Fibroblast of lung (primary cell): ENCODE data around the gene RBPJL. TPM values are rescaled to one million over a fixed set of nuclear protein-coding genes. Genes with fewer than 3 reads are reported as not detected.
A peak's percentile ranks its signal among the peaks of the same experiment; 100 is the strongest.

Source experiments
- DNase-seq, 2 donors: peaks; one replicate each; pipeline versions ENCODE4 v3.0.0 to v3.0.0-alpha.2; 2010; ENCODE audit warnings: low read depth in 2 of 2
- H2AFZ ChIP-seq: 2 replicates; pipeline ENCODE4 v1.5.1; 2012; ENCODE audit warnings: low read length, control low read depth, inconsistent platforms
- H3K27ac ChIP-seq: 2 replicates; pipeline ENCODE4 v1.5.1; 2011; ENCODE audit warnings: low read length, control low read depth; ENCODE audit not compliant: insufficient read depth
- H3K27me3 ChIP-seq: 2 replicates; pipeline ENCODE4 v1.5.1; 2011; ENCODE audit warnings: mild to moderate bottlenecking, low read length; ENCODE audit not compliant: control insufficient read depth, insufficient read depth
- H3K36me3 ChIP-seq: 2 replicates; pipeline ENCODE4 v1.5.1; 2011; ENCODE audit warnings: low read length; ENCODE audit not compliant: control insufficient read depth, insufficient read depth
- H3K4me1 ChIP-seq: 2 replicates; pipeline ENCODE4 v1.5.1; 2011; ENCODE audit warnings: low read length; ENCODE audit not compliant: control insufficient read depth, insufficient read depth; ENCODE audit errors: extremely low read depth
- H3K4me2 ChIP-seq: 2 replicates; pipeline ENCODE4 v1.5.1; 2011; ENCODE audit warnings: low read length, control low read depth; ENCODE audit not compliant: insufficient read depth; ENCODE audit errors: extremely low read depth
- H3K4me3 ChIP-seq, 4 experiments: fragments of 200-600 bp in 1 of 4; sonication (generic) in 1 of 4; replicated peaks in 1 of 4; 2 replicates each; pipeline ENCODE4 v1.5.1; 2011 to 2016; ENCODE audit warnings: low read length in 4 of 4, low read depth in 3 of 4, mild to moderate bottlenecking in 3 of 4, control low read depth in 2 of 4, inconsistent platforms in 1 of 4, mixed read lengths in 1 of 4; ENCODE audit not compliant: insufficient read depth in 1 of 4; ENCODE audit errors: control extremely low read depth in 1 of 4
- H3K79me2 ChIP-seq: 2 replicates; pipeline ENCODE4 v1.5.1; 2012; ENCODE audit warnings: mild to moderate bottlenecking, low read length, inconsistent platforms; ENCODE audit not compliant: control insufficient read depth, insufficient read depth
- H3K9ac ChIP-seq: 2 replicates; pipeline ENCODE4 v1.5.1; 2011; ENCODE audit warnings: mild to moderate bottlenecking, low read length, control low read depth; ENCODE audit not compliant: insufficient read depth
- H3K9me3 ChIP-seq: 2 replicates; pipeline ENCODE4 v1.5.1; 2012; ENCODE audit warnings: low read depth, low read length; ENCODE audit not compliant: control insufficient read depth, insufficient read depth
- H4K20me1 ChIP-seq: 2 replicates; pipeline ENCODE4 v1.5.1; 2011; ENCODE audit warnings: low read length; ENCODE audit not compliant: control insufficient read depth, insufficient read depth; ENCODE audit errors: extremely low read depth
- CTCF ChIP-seq, 2 donors: IDR thresholded peaks in 1 of 2; conservative IDR thresholded peaks in 1 of 2; 1 replicate in 1 of 2; 2 replicates in 1 of 2; pipeline ENCODE4 v1.5.1; 2011 to 2012; ENCODE audit warnings: low read length in 2 of 2, control low read depth in 1 of 2, inconsistent platforms in 1 of 2, low read depth in 1 of 2, mild to moderate bottlenecking in 1 of 2
- EZH2 ChIP-seq: IDR thresholded peaks from 2 replicates; pipeline ENCODE4 v1.5.1; 2012; ENCODE audit warnings: low read length, control low read depth, mild to moderate bottlenecking; ENCODE audit errors: missing control alignments
- polyA plus RNA-seq, 2 donors: library from polyadenylated mRNA; depleted of rRNA in 1 of 2; stranded (reverse) in 1 of 2; unstranded in 1 of 2; fragments of >200 nt; gene quantifications; 2 replicates each; pipeline ENCODE4 v1.2.1, GENCODE V29; 2011 to 2012; ENCODE audit warnings: missing spikeins in 1 of 2
- total RNA-seq: library from RNA; depleted of rRNA; stranded (reverse); fragments of >200 nt; gene quantifications from 2 replicates; pipeline ENCODE4 v1.2.1, GENCODE V29; 2014

RBPJL gene
- total and polyA plus RNA-seq, 2 donors (not counting 1 experiment from before 2014, with no cell fraction given): not detected

DNA sequence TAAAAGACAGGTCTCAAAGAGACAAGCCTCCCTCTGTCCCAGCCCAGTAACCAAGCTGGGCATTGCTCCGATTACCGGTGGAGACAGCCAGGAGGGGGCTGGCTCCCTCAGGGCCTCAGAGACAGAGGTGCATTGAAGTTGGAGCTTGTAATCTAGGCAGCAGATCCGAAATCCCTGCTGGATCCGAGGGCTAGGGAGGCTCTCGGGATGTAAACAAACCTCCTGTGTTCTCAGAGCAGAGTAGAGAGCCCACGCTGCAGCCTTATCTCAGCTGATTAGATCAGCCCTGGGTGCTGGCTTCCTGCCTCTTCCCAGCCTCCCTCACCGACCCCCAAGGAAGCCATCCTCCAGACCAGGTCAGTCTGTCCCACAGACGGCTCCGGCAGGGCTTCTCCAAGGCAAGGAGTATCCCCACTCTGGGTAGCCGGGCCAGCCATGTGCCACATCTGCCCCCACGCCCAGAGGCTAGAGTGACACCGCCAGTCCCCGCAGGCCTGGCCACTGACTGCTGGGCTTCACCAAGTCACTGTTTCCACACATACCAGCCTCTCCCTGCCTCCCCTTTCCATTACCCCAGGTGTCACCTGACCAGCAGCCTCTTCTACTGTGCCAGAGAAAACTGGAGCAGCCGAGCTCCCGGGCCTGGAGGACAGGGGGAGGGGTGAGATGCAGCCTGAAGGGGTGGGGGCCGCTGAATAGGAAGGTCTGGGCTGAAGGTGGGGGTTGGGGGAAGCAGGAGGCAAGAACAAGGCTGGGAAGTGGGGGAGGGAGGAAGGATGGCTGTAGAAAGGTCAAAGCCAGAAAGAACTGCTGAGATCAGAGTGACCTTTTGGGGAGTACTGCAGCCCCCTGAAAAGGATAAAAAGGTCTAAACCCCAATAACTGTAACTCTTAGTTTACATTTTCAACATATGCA, 35.6 kb downstream of the RBPJL start:
- no peaks in the 10 kb centered on the region for H4K20me1 ChIP-seq
- H3K4me3 ChIP-seq: peak overlapping the region; percentile 5 to 100 (median 57)
- no peak overlapping the region for H2AFZ ChIP-seq
- H3K36me3 ChIP-seq: peaks cover 15% of the 10 kb centered on the region
- peak overlapping the region; percentile 95 for H3K4me2 ChIP-seq
- peaks cover 61% of the 10 kb centered on the region for H3K4me1 ChIP-seq
- TF ChIP-seq EZH2: no peak
- no peak for TF ChIP-seq CTCF (conservative IDR thresholded peaks at IDR 0.05 in 1 of 2, IDR thresholded peaks at IDR 0.05 in 1 of 2; ENCODE audit: low read depth in 1 of 2, low read length in 2 of 2)
- peak in 1 of 2 donors; percentile 79 for DNase-seq
- H3K27ac ChIP-seq: peak overlapping the region; percentile 83
- peaks cover 91% of the 10 kb centered on the region for H3K79me2 ChIP-seq
- no peaks in the 10 kb centered on the region for H3K27me3 ChIP-seq
- no peaks in the 10 kb centered on the region for H3K9me3 ChIP-seq
- peak overlapping the region; percentile 39 for H3K9ac ChIP-seq

- H3K4me2 ChIP-seq: peak overlapping the region; percentile 95
- no peak for TF ChIP-seq EZH2
- TF ChIP-seq CTCF (conservative IDR thresholded peaks at IDR 0.05 in 1 of 2, IDR thresholded peaks at IDR 0.05 in 1 of 2; ENCODE audit: low read depth in 1 of 2, low read length in 2 of 2): no peak
- no peaks in the 10 kb centered on the region for H3K9me3 ChIP-seq
- H3K4me1 ChIP-seq: peaks cover 54% of the 10 kb centered on the region
- no peak overlapping the region for H2AFZ ChIP-seq
- peak overlapping the region; percentile 17 to 100 (median 63) for H3K4me3 ChIP-seq
- H4K20me1 ChIP-seq: no peaks in the 10 kb centered on the region
- peaks cover 95% of the 10 kb centered on the region for H3K79me2 ChIP-seq
- H3K36me3 ChIP-seq: peaks cover 15% of the 10 kb centered on the region
- peak overlapping the region; percentile 83 for H3K27ac ChIP-seq
- H3K9ac ChIP-seq: peak overlapping the region; percentile 43
- DNase-seq: no peak
- H3K27me3 ChIP-seq: no peaks in the 10 kb centered on the region
Observed at GRCh38 chr20:45342855-45343531, 36.4 kb downstream of the RBPJL start.

- no peak for TF ChIP-seq EZH2
- no peak for TF ChIP-seq CTCF (conservative IDR thresholded peaks at IDR 0.05 in 1 of 2, IDR thresholded peaks at IDR 0.05 in 1 of 2; ENCODE audit: low read depth in 1 of 2, low read length in 2 of 2)
- Histone ChIP-seq H4K20me1 (no peaks in the 10 kb centered on the region), H3K4me2 (peak overlapping the region; percentile 95), H3K27me3 (no peaks in the 10 kb centered on the region), H3K9me3 (no peaks in the 10 kb centered on the region), H3K79me2 (peaks cover 95% of the 10 kb centered on the region), H3K36me3 (peaks cover 15% of the 10 kb centered on the region), H3K4me3 (peak overlapping the region; percentile 16 to 100 (median 63)), H2AFZ (no peak overlapping the region), H3K9ac (peak overlapping the region; percentile 52), H3K27ac (peak overlapping the region; percentile 83), H3K4me1 (peaks cover 48% of the 10 kb centered on the region)
- no peak for DNase-seq
Observed at GRCh38 chr20:45343532-45344167, 37.0 kb downstream of the RBPJL start.
